GM19372 (cell line): Measurements from ENCODE around the gene NFASC.

Experiments used
- ATAC-seq: cut with Tn5 transposase; IDR thresholded peaks from one replicate; pipeline ENCODE4 v1.9.1; 2021; ENCODE audit warnings: mild to moderate bottlenecking, low read depth, moderate library complexity; ENCODE audit not compliant: unreplicated experiment

The NFASC gene

GRCh38 chr1:204924013-204924759 is 53.5 kb downstream of the NFASC start:
- no peak for ATAC-seq

- no peak for ATAC-seq
Measured at GRCh38 chr1:204925701-204926100, 55.0 kb downstream of the NFASC start.

GRCh38 chr1:204927673-204928641 is 57.3 kb downstream of the NFASC start:
- ATAC-seq = no peak

- ATAC-seq = no peak
Measured at GRCh38 chr1:204928671-204929486, 58.2 kb downstream of the NFASC start.

GRCh38 chr1:204929487-204930154 is 59.0 kb downstream of the NFASC start:
- ATAC-seq = no peak

GRCh38 chr1:204930155-204930523 is 59.5 kb downstream of the NFASC start:
- ATAC-seq = no peak

DNA sequence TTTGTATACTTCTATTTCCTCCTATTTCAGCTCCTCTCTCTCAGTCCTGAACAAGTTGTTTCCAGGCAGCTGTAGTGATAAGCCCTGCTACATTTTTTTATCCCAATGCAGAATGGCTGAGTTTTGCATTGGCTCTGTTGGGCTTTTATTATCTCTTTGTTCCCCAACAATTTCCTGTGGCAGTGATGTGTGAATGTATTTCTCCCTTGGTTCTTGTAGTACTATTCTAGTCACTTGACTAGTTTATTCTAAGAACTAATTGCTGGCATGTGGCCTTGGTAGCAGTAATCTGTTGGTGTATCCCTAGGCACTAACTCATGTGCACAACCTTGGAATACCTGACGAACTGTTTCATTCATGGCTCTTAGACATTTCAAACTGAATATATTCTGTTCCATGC is 60.7 kb downstream of the NFASC start:
- ATAC-seq = no peak

DNA sequence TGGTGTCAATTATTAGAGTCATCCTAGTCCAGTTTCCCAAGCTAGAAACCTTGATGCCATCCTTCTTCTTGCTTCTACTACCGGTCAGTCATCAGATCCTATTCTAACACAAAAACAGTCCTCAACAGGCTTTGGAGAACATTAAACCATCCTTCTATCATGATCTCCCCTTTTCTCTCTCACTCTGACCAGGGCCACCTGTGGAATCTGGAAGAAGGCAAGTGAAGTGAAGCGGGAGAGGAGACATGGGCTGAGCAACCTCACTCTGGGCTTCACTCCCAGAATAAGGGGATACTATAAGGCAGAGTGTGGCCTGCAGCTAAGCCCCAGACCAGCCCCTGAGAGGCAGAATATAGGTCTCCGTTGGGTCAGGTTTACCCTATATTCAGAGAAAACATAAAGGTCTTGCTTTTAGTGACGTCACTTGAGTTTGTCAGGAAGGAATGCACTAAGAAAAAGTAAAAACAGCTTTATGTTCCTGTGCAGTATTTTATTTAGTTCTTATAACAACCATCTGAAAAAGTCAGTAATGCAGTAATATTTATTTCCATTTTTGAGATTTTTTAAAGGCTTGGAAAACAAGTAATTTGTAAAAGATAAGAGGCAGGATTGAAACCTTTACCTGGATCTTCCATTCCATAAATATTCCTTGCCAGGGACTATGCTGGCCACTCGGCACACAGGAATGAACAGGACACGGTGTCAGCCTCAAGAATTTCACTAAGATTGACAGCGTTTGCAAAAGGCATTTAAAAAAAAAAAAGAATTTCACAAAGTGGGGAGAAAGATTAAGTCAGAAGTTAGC is 61.3 kb downstream of the NFASC start:
- ATAC-seq = no peak

DNA sequence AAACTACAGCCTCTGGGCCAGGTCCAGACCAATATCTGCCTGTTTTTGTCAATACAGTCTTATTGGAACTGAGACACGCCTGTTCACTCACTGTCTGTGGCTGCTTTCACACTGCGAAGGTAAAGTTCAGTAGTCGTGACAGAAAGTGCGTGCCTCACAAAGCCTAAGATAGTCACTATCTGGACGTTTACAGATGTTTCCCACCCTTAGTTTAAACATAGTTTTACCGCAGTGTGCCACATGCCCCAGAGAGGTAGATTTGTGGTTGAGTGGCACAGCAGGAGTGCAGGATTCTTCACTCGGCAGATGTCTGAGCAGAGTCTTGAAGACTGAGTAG is 61.9 kb downstream of the NFASC start:
- no peak for ATAC-seq

- ATAC-seq = no peak
Measured at GRCh38 chr1:204935155-204935554, 64.5 kb downstream of the NFASC start.

DNA sequence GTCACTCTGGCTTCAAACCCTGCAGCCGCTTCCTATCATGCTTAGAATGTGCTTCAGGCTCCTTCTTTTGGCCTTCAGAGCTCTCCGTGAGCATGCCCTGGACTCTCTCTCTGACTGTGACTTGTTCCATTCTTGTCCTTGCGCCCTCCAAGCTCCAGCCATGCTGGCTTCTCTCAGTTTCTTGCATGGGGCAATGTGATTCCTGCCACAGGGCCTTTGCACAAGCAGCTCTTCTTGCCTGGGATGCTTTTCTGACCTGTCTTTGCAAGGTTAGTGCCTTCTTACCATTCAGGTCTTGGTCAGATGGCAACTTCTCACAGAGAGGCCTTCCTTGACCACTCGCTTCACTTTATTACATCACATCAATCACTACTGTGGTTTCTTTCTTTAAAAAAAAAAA is 66.1 kb downstream of the NFASC start:
- ATAC-seq = no peak

GRCh38 chr1:204937901-204938300 is 67.2 kb downstream of the NFASC start:
- no peak for ATAC-seq

- no peak for ATAC-seq
Measured at GRCh38 chr1:204940591-204940990, 69.9 kb downstream of the NFASC start.

DNA sequence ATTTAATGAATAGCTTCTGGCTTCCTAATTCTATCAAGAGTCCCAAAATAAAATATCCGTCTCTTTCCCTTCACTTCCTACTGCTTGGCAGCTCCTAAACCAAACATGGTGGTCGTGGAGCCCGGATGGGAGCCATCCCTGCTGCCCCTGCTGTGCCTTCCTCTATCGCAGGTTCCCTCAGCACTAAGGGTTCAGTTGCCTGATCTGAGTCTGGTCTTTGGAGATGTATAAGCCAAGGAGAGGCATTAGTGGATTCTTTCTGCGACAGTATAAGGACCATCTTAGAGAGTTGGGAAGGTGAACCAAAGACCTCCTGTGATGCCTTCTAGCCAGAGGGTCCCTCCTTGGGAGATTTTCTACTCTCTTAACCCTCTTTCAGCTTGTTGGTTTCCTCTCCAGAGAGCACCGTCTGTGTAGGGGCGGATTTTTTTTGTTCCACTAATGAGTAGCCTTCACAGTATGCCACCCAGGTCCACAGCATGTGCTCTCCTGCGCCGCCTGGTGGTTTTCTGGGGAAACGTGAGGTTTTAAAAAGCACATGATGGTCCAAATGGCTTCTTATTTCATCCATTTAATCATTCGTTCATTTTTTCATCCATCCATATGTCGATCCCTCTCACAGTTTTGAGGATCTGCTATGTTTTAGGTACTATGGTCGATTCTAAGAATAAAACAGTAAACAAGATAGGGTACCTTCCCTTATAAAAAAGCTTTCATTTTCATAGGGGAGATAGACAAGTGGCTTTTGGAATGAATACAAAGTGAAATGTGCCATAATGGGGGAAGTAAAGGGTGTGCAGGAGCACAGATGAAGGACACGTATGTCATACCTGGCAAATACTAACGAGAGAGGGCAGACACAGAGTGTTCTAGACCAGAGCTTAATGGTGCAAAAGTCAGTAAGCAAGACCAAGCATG is 71.0 kb downstream of the NFASC start:
- no peak for ATAC-seq

GRCh38 chr1:204943495-204943894 is 72.8 kb downstream of the NFASC start:
- no peak for ATAC-seq

- ATAC-seq = no peak
Measured at GRCh38 chr1:204944662-204945061, 74.0 kb downstream of the NFASC start.

DNA sequence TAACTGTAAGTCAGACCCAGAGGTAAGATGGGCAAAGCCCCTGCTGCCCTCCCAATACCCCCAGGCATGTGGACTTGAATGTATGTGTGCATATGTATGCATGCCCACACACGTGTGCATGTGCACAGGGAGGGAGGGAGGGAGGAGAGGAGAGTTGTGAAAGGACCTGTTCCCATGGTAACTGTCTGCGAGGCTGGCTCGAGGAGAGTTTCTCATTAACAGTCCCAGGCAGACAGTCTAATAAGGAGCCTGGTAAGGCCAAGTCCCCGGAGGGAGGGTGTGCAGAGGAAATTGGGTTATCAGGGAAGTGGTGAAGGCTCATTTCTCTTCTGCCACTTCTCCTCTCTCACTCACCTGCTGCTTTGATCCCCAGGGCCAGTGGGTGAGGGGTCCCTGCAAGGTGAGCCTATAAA is 74.9 kb downstream of the NFASC start:
- no peak for ATAC-seq

DNA sequence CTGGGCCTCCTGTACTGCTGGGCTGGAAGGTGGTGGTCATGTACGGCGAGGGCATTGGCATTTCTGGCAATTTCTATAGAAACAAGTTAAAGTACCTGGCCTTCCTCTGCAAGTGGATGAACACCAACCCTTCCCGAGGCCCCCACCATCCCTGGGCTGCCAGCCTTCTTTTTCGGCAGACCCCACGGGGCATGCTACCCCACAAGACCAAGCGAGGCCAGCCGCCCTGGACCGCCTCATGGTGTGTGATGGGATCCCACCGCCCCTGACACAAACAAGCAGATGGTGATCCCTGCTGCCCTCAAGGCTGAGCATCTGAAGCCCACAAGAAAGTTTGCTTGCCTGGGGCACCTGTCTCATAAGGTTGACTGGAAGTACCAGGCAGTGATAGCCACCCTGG is 76.0 kb downstream of the NFASC start:
- no peak for ATAC-seq

- ATAC-seq = no peak
Measured at GRCh38 chr1:204947338-204947737, 76.7 kb downstream of the NFASC start.
